Smooth muscle cell (in vitro differentiated cells): ENCODE results near the gene LAMTOR1. TPM values are rescaled to one million over a fixed set of nuclear protein-coding genes. Genes with fewer than 3 reads are reported as not detected.

Source experiments
- DNase-seq: peaks from one replicate; lab custom pipeline; 2025; ENCODE audit not compliant: unreplicated experiment; lab: John Stamatoyannopoulos, UW
- H2AFZ ChIP-seq: fragments of 200-600 bp; sonication (generic); 2 replicates; pipeline ENCODE4 v1.6.0; 2016; ENCODE audit warnings: antibody characterized with exemption, low read depth, mild to moderate bottlenecking
- H3F3A ChIP-seq: fragments of 200-600 bp; sonication (generic); 2 replicates; pipeline ENCODE4 v1.6.0; 2017; ENCODE audit warnings: antibody characterized with exemption, low read depth
- H3K27ac ChIP-seq: fragments of 200-600 bp; sonication (generic); 2 replicates; pipeline ENCODE4 v1.5.1; 2016; ENCODE audit warnings: low read depth, mild to moderate bottlenecking
- H3K27me3 ChIP-seq: fragments of 200-600 bp; sonication (generic); 2 replicates; pipeline ENCODE4 v1.6.1; 2016; ENCODE audit warnings: low read depth, mild to moderate bottlenecking
- H3K36me3 ChIP-seq: fragments of 200-600 bp; sonication (generic); 2 replicates; pipeline ENCODE4 v1.5.1; 2016; ENCODE audit warnings: low read depth
- H3K4me1 ChIP-seq: fragments of 200-600 bp; sonication (generic); 2 replicates; pipeline ENCODE4 v1.5.1; 2016; ENCODE audit warnings: low read depth
- H3K4me2 ChIP-seq: fragments of 200-600 bp; sonication (generic); 2 replicates; pipeline ENCODE4 v1.6.0; 2016; ENCODE audit warnings: mild to moderate bottlenecking
- H3K4me3 ChIP-seq: fragments of 200-600 bp; sonication (generic); 2 replicates; pipeline ENCODE4 v1.5.1; 2016; ENCODE audit warnings: mild to moderate bottlenecking
- H3K79me2 ChIP-seq: fragments of 200-600 bp; sonication (generic); 2 replicates; pipeline ENCODE4 v1.6.0; 2016; ENCODE audit warnings: low read depth, mild to moderate bottlenecking
- H3K9ac ChIP-seq: fragments of 200-600 bp; sonication (generic); 2 replicates; pipeline ENCODE4 v1.6.0; 2016; ENCODE audit warnings: low read depth
- H3K9me3 ChIP-seq: fragments of 200-600 bp; sonication (generic); replicated peaks from 2 replicates; pipeline ENCODE4 v1.5.1; 2016; ENCODE audit warnings: low read depth
- H4K20me1 ChIP-seq: fragments of 200-600 bp; sonication (generic); 2 replicates; pipeline ENCODE4 v1.6.0; 2016; ENCODE audit warnings: low read depth
- WGBS: methylation state at CpG from one replicate; pipeline ENCODE4 v1.1.7; 2016; ENCODE audit warnings: low lambda C conversion rate; 5-methylcytosine and 5-hydroxymethylcytosine counted together
- polyA plus RNA-seq: library from polyadenylated mRNA; unstranded; fragments of >200 nt; fragmentation: Nextera tagmentation; extraction: Ambion mirVana; gene quantifications from 2 replicates; pipeline ENCODE4 v1.2.1, GENCODE V29; 2016
- total RNA-seq: library from RNA; depleted of rRNA; stranded (reverse); fragments of >200 nt; gene quantifications from 2 replicates; pipeline ENCODE4 v1.2.3, GENCODE V29; 2014
- TF ChIP-seq, protein P1 (sequence below): fragments of 200-600 bp; sonication (generic); IDR thresholded peaks from 2 replicates; pipeline ENCODE4 v1.5.1; 2017; ENCODE audit warnings: borderline replicate concordance, mild to moderate bottlenecking, antibody characterized with exemption; ENCODE audit not compliant: insufficient read depth, poor library complexity, severe bottlenecking

The LAMTOR1 gene
- total and polyA plus RNA-seq, 2 experiments from 2014 or later, result 74.1 to 148 TPM

DNA sequence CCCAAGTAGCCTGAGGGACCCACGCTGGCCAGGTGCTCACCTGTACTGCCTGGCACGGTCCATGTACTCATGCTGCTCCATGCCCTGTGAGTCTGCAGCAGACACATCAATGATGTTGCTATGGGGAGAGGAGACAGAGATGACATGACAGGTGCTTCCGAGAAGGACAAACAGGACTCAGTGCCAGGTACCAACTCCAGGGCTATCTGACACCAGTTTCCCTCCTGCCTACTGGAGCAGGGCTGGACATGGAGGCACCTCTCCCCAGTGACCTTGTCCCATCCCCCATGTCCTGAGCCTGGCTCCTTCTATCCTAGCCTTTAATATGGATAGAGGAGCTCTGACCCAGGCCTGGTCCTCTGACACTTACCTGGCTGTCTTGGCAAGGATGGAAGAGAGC, 4.4 kb downstream of the LAMTOR1 start:
- Histone ChIP-seq H3K9ac (no peak overlapping the region), H3K27me3 (no peaks in the 10 kb centered on the region), H3K27ac (no peak overlapping the region), H3K4me3 (no peak overlapping the region), H2AFZ (no peak overlapping the region), H3F3A (no peaks in the 10 kb centered on the region), H3K9me3 (no peaks in the 10 kb centered on the region), H4K20me1 (no peaks in the 10 kb centered on the region), H3K4me2 (no peak overlapping the region), H3K79me2 (peaks cover 37% of the 10 kb centered on the region), H3K4me1 (peaks cover 8% of the 10 kb centered on the region), H3K36me3 (no peaks in the 10 kb centered on the region)
- 98% methylated on average over 3 of the region's 3 CpGs for WGBS
- no peak for DNase-seq
- TF ChIP-seq, protein P1, sequence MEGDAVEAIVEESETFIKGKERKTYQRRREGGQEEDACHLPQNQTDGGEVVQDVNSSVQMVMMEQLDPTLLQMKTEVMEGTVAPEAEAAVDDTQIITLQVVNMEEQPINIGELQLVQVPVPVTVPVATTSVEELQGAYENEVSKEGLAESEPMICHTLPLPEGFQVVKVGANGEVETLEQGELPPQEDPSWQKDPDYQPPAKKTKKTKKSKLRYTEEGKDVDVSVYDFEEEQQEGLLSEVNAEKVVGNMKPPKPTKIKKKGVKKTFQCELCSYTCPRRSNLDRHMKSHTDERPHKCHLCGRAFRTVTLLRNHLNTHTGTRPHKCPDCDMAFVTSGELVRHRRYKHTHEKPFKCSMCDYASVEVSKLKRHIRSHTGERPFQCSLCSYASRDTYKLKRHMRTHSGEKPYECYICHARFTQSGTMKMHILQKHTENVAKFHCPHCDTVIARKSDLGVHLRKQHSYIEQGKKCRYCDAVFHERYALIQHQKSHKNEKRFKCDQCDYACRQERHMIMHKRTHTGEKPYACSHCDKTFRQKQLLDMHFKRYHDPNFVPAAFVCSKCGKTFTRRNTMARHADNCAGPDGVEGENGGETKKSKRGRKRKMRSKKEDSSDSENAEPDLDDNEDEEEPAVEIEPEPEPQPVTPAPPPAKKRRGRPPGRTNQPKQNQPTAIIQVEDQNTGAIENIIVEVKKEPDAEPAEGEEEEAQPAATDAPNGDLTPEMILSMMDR, result no peak

- TF ChIP-seq, protein P1, result peak; percentile 67
- Histone ChIP-seq H3K4me3 (no peak overlapping the region), H3K4me1 (no peaks in the 10 kb centered on the region), H3K9ac (no peak overlapping the region), H3K79me2 (no peaks in the 10 kb centered on the region), H4K20me1 (no peaks in the 10 kb centered on the region), H3K4me2 (no peak overlapping the region), H3F3A (no peaks in the 10 kb centered on the region), H3K27me3 (no peaks in the 10 kb centered on the region), H2AFZ (no peak overlapping the region), H3K9me3 (no peaks in the 10 kb centered on the region), H3K36me3 (no peaks in the 10 kb centered on the region), H3K27ac (peak overlapping the region; percentile 30)
- DNase-seq, result peak; percentile 7
- 64% methylated on average over 4 of the region's 4 CpGs for WGBS
Measured at GRCh38 chr11:72091292-72091691, 11.8 kb downstream of the LAMTOR1 start.

GRCh38 chr11:72088076-72088808, 14.9 kb downstream of the LAMTOR1 start:
- Histone ChIP-seq H3K4me1 (no peaks in the 10 kb centered on the region), H3K27me3 (no peaks in the 10 kb centered on the region), H2AFZ (no peak overlapping the region), H3K27ac (peak overlapping the region; percentile 89), H3K9me3 (no peaks in the 10 kb centered on the region), H3K4me3 (no peak overlapping the region), H4K20me1 (no peaks in the 10 kb centered on the region), H3K4me2 (peak overlapping the region; percentile 27), H3K36me3 (no peaks in the 10 kb centered on the region), H3K9ac (peak overlapping the region; percentile 61), H3F3A (no peaks in the 10 kb centered on the region), H3K79me2 (no peaks in the 10 kb centered on the region)
- 59% methylated on average over 4 of the region's 4 CpGs for WGBS
- TF ChIP-seq, protein P1, result no peak
- no peak for DNase-seq
